KMS-11 (cell line): ENCODE results near the gene CLIP2.

Experiments
- H2AFZ ChIP-seq: fragments of 200-600 bp; sonication (generic); 2 replicates; pipeline ENCODE4 v1.6.1; 2016; ENCODE audit warnings: antibody characterized with exemption, mixed run types, low read depth
- H3K27ac ChIP-seq: fragments of 200-600 bp; sonication (generic); 2 replicates; pipeline ENCODE4 v1.6.1; 2016; ENCODE audit warnings: mild to moderate bottlenecking, mixed run types
- H3K27me3 ChIP-seq: fragments of 200-600 bp; sonication (generic); 2 replicates; pipeline ENCODE4 v1.6.1; 2017; ENCODE audit warnings: mild to moderate bottlenecking, low read depth, mixed run types, moderate library complexity; ENCODE audit not compliant: insufficient read depth
- H3K36me3 ChIP-seq: fragments of 200-600 bp; sonication (generic); 2 replicates; pipeline ENCODE4 v1.6.1; 2017; ENCODE audit warnings: mild to moderate bottlenecking, mixed run types; ENCODE audit not compliant: insufficient read depth
- H3K4me1 ChIP-seq: fragments of 200-600 bp; sonication (generic); 2 replicates; pipeline ENCODE4 v1.6.1; 2016; ENCODE audit warnings: mild to moderate bottlenecking, low read depth, mixed run types; ENCODE audit not compliant: poor library complexity, severe bottlenecking
- H3K4me2 ChIP-seq: fragments of 200-600 bp; sonication (generic); 2 replicates; pipeline ENCODE4 v1.7.0; 2016; ENCODE audit warnings: mild to moderate bottlenecking, mixed run types
- H3K4me3 ChIP-seq: fragments of 200-600 bp; sonication (generic); IDR thresholded peaks from 2 replicates; pipeline ENCODE4 v1.6.1; 2017; ENCODE audit warnings: low read depth, low read length, mixed read lengths; ENCODE audit not compliant: insufficient read depth
- H3K79me2 ChIP-seq: fragments of 200-600 bp; sonication (generic); 2 replicates; pipeline ENCODE4 v1.6.1; 2016; ENCODE audit warnings: low read depth, mixed run types; ENCODE audit not compliant: insufficient read depth
- H3K9ac ChIP-seq: fragments of 200-600 bp; sonication (generic); 2 replicates; pipeline ENCODE4 v1.6.1; 2016; ENCODE audit warnings: mild to moderate bottlenecking, mixed run types
- H4K20me1 ChIP-seq: fragments of 200-600 bp; sonication (generic); 2 replicates; pipeline ENCODE4 v1.6.1; 2016; ENCODE audit warnings: mild to moderate bottlenecking, mixed run types; ENCODE audit not compliant: insufficient read depth
- CTCF ChIP-seq: fragments of 200-600 bp; sonication (generic); conservative IDR thresholded peaks from 2 replicates; pipeline ENCODE4 v1.6.1; 2017; ENCODE audit warnings: low read depth, mild to moderate bottlenecking, antibody characterized with exemption, low read length, moderate library complexity, mixed read lengths

CLIP2 gene

GRCh38 chr7:74329225-74329624 is 40.0 kb downstream of the CLIP2 start:
- Histone ChIP-seq H4K20me1 (no peaks in the 10 kb centered on the region), H2AFZ (no peak overlapping the region), H3K79me2 (no peaks in the 10 kb centered on the region), H3K36me3 (no peaks in the 10 kb centered on the region), H3K27ac (no peak overlapping the region), H3K4me3 (no peak overlapping the region), H3K9ac (no peak overlapping the region), H3K4me1 (no peaks in the 10 kb centered on the region), H3K27me3 (peaks cover 9% of the 10 kb centered on the region; the same call in 1 of the 2 replicates), H3K4me2 (no peak overlapping the region)
- TF ChIP-seq CTCF = no peak

GRCh38 chr7:74332373-74333176 is 43.4 kb downstream of the CLIP2 start:
- Histone ChIP-seq H3K27me3 (peaks cover 8% of the 10 kb centered on the region; the same call in 1 of the 2 replicates), H3K79me2 (no peaks in the 10 kb centered on the region), H4K20me1 (no peaks in the 10 kb centered on the region), H3K36me3 (no peaks in the 10 kb centered on the region), H2AFZ (no peak overlapping the region), H3K9ac (no peak overlapping the region), H3K27ac (no peak overlapping the region), H3K4me3 (no peak overlapping the region), H3K4me1 (no peaks in the 10 kb centered on the region), H3K4me2 (no peak overlapping the region)
- no peak for TF ChIP-seq CTCF

GRCh38 chr7:74334030-74334429 is 44.8 kb downstream of the CLIP2 start:
- Histone ChIP-seq H3K27me3 (peaks cover 7% of the 10 kb centered on the region; the same call in 1 of the 2 replicates), H3K4me2 (no peak overlapping the region), H3K4me1 (no peaks in the 10 kb centered on the region), H4K20me1 (no peaks in the 10 kb centered on the region), H3K79me2 (no peaks in the 10 kb centered on the region), H3K9ac (no peak overlapping the region), H2AFZ (no peak overlapping the region), H3K36me3 (no peaks in the 10 kb centered on the region), H3K27ac (no peak overlapping the region), H3K4me3 (no peak overlapping the region)
- no peak for TF ChIP-seq CTCF

- H2AFZ ChIP-seq = no peak overlapping the region
- no peak overlapping the region for H3K27ac ChIP-seq
- peaks cover 2% of the 10 kb centered on the region; the same call in 1 of the 2 replicates for H3K27me3 ChIP-seq
- no peak overlapping the region for H3K9ac ChIP-seq
- H4K20me1 ChIP-seq = no peaks in the 10 kb centered on the region
- H3K4me3 ChIP-seq = no peak overlapping the region
- no peaks in the 10 kb centered on the region for H3K36me3 ChIP-seq
- no peak for TF ChIP-seq CTCF
- H3K4me2 ChIP-seq = no peak overlapping the region
- H3K4me1 ChIP-seq = no peaks in the 10 kb centered on the region
- no peaks in the 10 kb centered on the region for H3K79me2 ChIP-seq
Observed at GRCh38 chr7:74337926-74338325, 48.7 kb downstream of the CLIP2 start.
